ENCODE results near the gene ARHGEF28.

DNA sequence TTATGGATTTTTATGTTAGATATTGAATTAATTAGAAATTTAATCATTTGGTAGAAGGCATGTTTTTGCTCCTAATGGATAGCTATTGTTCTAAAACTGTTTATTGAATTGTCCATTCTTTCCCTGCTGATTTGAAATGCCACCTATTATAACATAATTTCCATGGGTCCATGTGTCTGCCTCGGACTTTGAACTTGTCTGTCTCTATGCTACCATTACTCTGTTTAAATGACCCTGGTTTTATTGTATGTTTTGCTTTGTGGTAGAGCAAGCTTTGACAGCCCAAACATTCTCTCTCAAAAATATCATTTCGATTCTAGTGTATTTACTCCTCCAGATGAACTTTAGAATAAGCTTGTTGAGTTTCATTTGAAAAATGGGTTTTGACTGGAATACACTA, 120.6 kb downstream of the ARHGEF28 start:
- TF ChIP-seq CBX2 (IDR thresholded peaks at IDR 0.05; ENCODE audit: insufficient read depth, low read length, poor library complexity, severe bottlenecking), result no peak
- TF ChIP-seq MAFK (IDR thresholded peaks at IDR 0.05; ENCODE audit: low read length), result no peak
- TF ChIP-seq RNF2 (IDR thresholded peaks at IDR 0.05), result no peak
- no peak for TF ChIP-seq KLF6 (CRISPR knock-in tag; IDR thresholded peaks at IDR 0.05; ENCODE audit: borderline replicate concordance)
- TF ChIP-seq KDM4B (IDR thresholded peaks at IDR 0.05; ENCODE audit: borderline replicate concordance in 2 of 2, low read depth in 1 of 2), result no peak
- no peak for TF ChIP-seq TSC22D4 (tag; IDR thresholded peaks at IDR 0.05)
- no peak for TF ChIP-seq CC2D1A (IDR thresholded peaks at IDR 0.05)
- no peak for TF ChIP-seq ELF4 (CRISPR knock-in tag; IDR thresholded peaks at IDR 0.05)
- TF ChIP-seq CREBBP (IDR thresholded peaks at IDR 0.05; ENCODE audit: low read depth, low read length), result no peak
